K562 (cell line): ENCODE data around the gene DYRK1A. TPM values are rescaled to one million over a fixed set of nuclear protein-coding genes. Genes with fewer than 3 reads are reported as not detected.
A peak's percentile ranks its signal among the peaks of the same experiment; 100 is the strongest.

Experiments
- BDP1 ChIP-seq: IDR thresholded peaks from 3 replicates; pipeline ENCODE4 v1.6.1; 2011; ENCODE audit not compliant: insufficient read length, insufficient read depth
- EHMT2 ChIP-seq: fragments of 450-650 bp; IDR thresholded peaks from 2 replicates; pipeline ENCODE4 v1.6.1; 2018; ENCODE audit warnings: antibody characterized with exemption
- EP300 ChIP-seq: IDR thresholded peaks from 2 replicates; pipeline ENCODE4 v1.6.1; 2012; ENCODE audit warnings: low read length, improper control_type of control experiment
- GATAD2B ChIP-seq: fragments of 450-650 bp; IDR thresholded peaks from 2 replicates; pipeline ENCODE4 v1.6.1; 2017; ENCODE audit warnings: mild to moderate bottlenecking, borderline replicate concordance
- GTF2E2 ChIP-seq: fragments of 200-800 bp; sonication (Bioruptor generic); IDR thresholded peaks from 2 replicates; pipeline ENCODE4 v1.6.1; 2016; ENCODE audit warnings: missing genetic modification characterization, missing compliant biosample characterization
- HDAC3 ChIP-seq: fragments of 450-650 bp; IDR thresholded peaks from 2 replicates; pipeline ENCODE4 v1.6.1; 2018; ENCODE audit warnings: borderline replicate concordance, mild to moderate bottlenecking, moderate library complexity; ENCODE audit not compliant: partially characterized antibody
- KLF10 ChIP-seq: fragments of 250-450 bp; sonication (Bioruptor Pico); IDR thresholded peaks from 2 replicates; pipeline ENCODE4 v1.6.1; 2021; ENCODE audit warnings: matching md5 sums
- KLF16 ChIP-seq: IDR thresholded peaks from 2 replicates; pipeline ENCODE4 v1.6.1; 2016; ENCODE audit warnings: antibody characterized with exemption
- MBD2 ChIP-seq: sonication (generic); IDR thresholded peaks from 2 replicates; pipeline ENCODE4 v1.6.1; 2016; ENCODE audit warnings: low read depth, borderline replicate concordance
- NFIC ChIP-seq: fragments of 450-650 bp; IDR thresholded peaks from 2 replicates; pipeline ENCODE4 v1.6.1; 2017; ENCODE audit warnings: mild to moderate bottlenecking, inconsistent platforms
- NKRF ChIP-seq: fragments of 450-650 bp; IDR thresholded peaks from 2 replicates; pipeline ENCODE4 v1.6.1; 2016; ENCODE audit warnings: borderline replicate concordance
- NRF1 ChIP-seq, 2 experiments: fragments of 450-650 bp; IDR thresholded peaks in 1 of 2; conservative IDR thresholded peaks in 1 of 2; 2 replicates each; pipeline ENCODE4 v1.6.1; 2014; ENCODE audit warnings: mild to moderate bottlenecking in 2 of 2
- PHTF2 ChIP-seq: fragments of 250-450 bp; sonication (Bioruptor Pico); IDR thresholded peaks from 2 replicates; pipeline ENCODE4 v1.5.0; 2021; ENCODE audit warnings: mild to moderate bottlenecking
- RAD51 ChIP-seq: fragments of 450-650 bp; IDR thresholded peaks from 2 replicates; pipeline ENCODE4 v1.7.1; 2016; ENCODE audit warnings: low read depth, mild to moderate bottlenecking, borderline replicate concordance
- SMARCA4 ChIP-seq: fragments of 450-650 bp; IDR thresholded peaks from 2 replicates; pipeline ENCODE4 v1.6.1; 2016
- SMARCB1 ChIP-seq: IDR thresholded peaks from 2 replicates; pipeline ENCODE4 v1.6.1; 2011; ENCODE audit warnings: improper control_type of control experiment, low read depth; ENCODE audit not compliant: insufficient read length
- SMARCC2 ChIP-seq: fragments of 450-650 bp; IDR thresholded peaks from 2 replicates; pipeline ENCODE4 v1.6.1; 2017; ENCODE audit warnings: antibody characterized with exemption, moderate library complexity, mild to moderate bottlenecking, low read depth
- SP2 ChIP-seq: IDR thresholded peaks from 2 replicates; pipeline ENCODE4 v1.6.1; 2011; ENCODE audit warnings: mild to moderate bottlenecking, low read depth, low read length, moderate library complexity; ENCODE audit not compliant: poor library complexity, severe bottlenecking; ENCODE audit errors: extremely low read depth
- TAF7 ChIP-seq: fragments of 450-650 bp; IDR thresholded peaks from 2 replicates; pipeline ENCODE4 v1.6.1; 2016; ENCODE audit warnings: missing genetic modification characterization, missing compliant biosample characterization
- TEAD1 ChIP-seq, 2 experiments: fragments of 450-650 bp in 1 of 2; sonication (generic) in 1 of 2; formaldehyde crosslinking; IDR thresholded peaks; 2 replicates each; pipeline versions ENCODE4 v1.4.0 to v1.8.0; 2020 to 2022; ENCODE audit warnings: mild to moderate bottlenecking in 2 of 2, missing genetic modification reagents in 1 of 2
- ZNF140 ChIP-seq: fragments of 250-450 bp; sonication (Bioruptor Pico); IDR thresholded peaks from 2 replicates; pipeline ENCODE4 v1.8.0; 2021; ENCODE audit warnings: moderate library complexity, mild to moderate bottlenecking, inconsistent platforms
- polyA plus RNA-seq, 8 experiments: library from polyadenylated mRNA; depleted of rRNA in 4 of 8; stranded (reverse) in 5 of 8; unstranded in 3 of 8; fragments of >200 nt; fragmentation: Nextera tagmentation in 2 of 8; fragmentation: Illumina TruSeq in 1 of 8; extraction: Ambion mirVana in 2 of 8; extraction: Trizol in 1 of 8; gene quantifications; 2 replicates each; pipeline versions ENCODE4 v1.2.1 to v1.2.3, GENCODE V29; 2011 to 2014; ENCODE audit warnings: inconsistent platforms in 1 of 8, missing spikeins in 1 of 8
- total RNA-seq, 7 experiments: library from RNA; depleted of rRNA in 6 of 7; stranded (reverse); fragments of >200 nt in 6 of 7; fragmentation: Illumina TruSeq in 2 of 7; extraction: Trizol in 2 of 7; gene quantifications; 2 replicates each; pipeline versions ENCODE4 v1.2.1 to v1.2.3, GENCODE V29; 2011 to 2021; ENCODE audit warnings: low replicate concordance in 1 of 7

Gene DYRK1A
- total and polyA plus RNA-seq, 9 of the 15 experiments (the other 6 are each of a cell fraction or from before 2014, with no cell fraction given): 3.7 to 64.8 (median 42.3) TPM

- peak; percentile 83 for TF ChIP-seq NFIC
- no peak for TF ChIP-seq KLF10 (CRISPR knock-in tag)
- no peak for TF ChIP-seq ZNF140 (CRISPR knock-in tag)
- TF ChIP-seq SP2: no peak
- TF ChIP-seq HDAC3: no peak
- no peak for TF ChIP-seq PHTF2 (CRISPR knock-in tag)
- TF ChIP-seq EHMT2: peak; percentile 57; the same call in 1 of the 2 replicates
- no peak for TF ChIP-seq BDP1
- no peak; the same call in 1 of the 2 replicates for TF ChIP-seq SMARCA4
- TF ChIP-seq EP300: peak; percentile 79
- peak; percentile 81; the same call in 1 of the 2 replicates for TF ChIP-seq GTF2E2 (tag)
- TF ChIP-seq NRF1 (conservative IDR thresholded peaks at IDR 0.05 in 1 of 2, IDR thresholded peaks at IDR 0.05 in 1 of 2): peak; percentile 59 to 61; a peak in 3 of 4 replicates
- TF ChIP-seq SMARCB1: no peak
- TF ChIP-seq KLF16: 0 out of 2 replicates have a peak, but pooled peaks have one; percentile 16
- TF ChIP-seq SMARCC2: 0 out of 2 replicates have a peak, but pooled peaks have one; percentile 25
- TF ChIP-seq TAF7 (tag): no peak
- TF ChIP-seq NKRF: no peak
- TF ChIP-seq TEAD1 (CRISPR knock-in tag; IDR thresholded peaks at IDR 0.05): peak; percentile 90 to 91
- TF ChIP-seq MBD2: peak; percentile 33; the same call in 1 of the 2 replicates
- no peak for TF ChIP-seq RAD51
- no peak for TF ChIP-seq GATAD2B
Measured at GRCh38 chr21:37536616-37537278, 170.2 kb downstream of the DYRK1A start (continued).
